HG03159 (cell line): ENCODE results near the gene ELOVL7.
"Not testable (repeated sequence)": the region's sequence is repeated elsewhere in the genome, so short reads cannot be mapped to it uniquely, and the experiment has no call there.

ENCODE experiments used
- ATAC-seq: cut with Tn5 transposase; IDR thresholded peaks from one replicate; pipeline ENCODE4 v1.9.1; 2021; ENCODE audit warnings: mild to moderate bottlenecking, moderate library complexity; ENCODE audit not compliant: unreplicated experiment

The ELOVL7 gene

GRCh38 chr5:60797482-60798153 lies 46.5 kb downstream of the ELOVL7 start:
- ATAC-seq: no peak

DNA sequence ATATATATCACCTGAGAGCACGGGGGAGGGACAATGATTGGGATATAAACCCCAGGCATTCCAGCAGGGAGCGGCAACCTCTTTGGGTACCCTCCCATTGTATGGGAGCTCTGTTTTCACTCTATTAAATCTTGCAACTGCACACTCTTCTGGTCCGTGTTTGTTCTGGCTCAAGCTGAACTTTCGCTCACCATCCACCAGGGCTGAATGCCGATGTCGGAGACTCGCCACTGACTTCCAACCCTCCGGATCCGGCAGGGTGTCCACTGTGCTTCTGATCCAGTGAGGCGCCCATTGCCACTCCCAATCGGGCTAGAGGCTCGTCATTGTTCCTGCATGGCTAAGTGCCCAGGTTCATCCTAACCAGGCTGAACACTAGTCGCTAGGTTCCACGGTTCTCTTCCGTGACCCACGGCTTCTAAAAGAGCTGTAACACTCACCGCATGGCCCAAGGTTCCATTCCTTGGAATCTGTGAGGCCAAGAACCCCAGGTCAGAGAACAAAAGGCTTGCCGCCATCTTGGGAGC lies 48.6 kb downstream of the ELOVL7 start:
- not testable (repeated sequence) for ATAC-seq

- no peak for ATAC-seq
Observed at GRCh38 chr5:60794691-60795090, 49.4 kb downstream of the ELOVL7 start.

- ATAC-seq: no peak
Observed at GRCh38 chr5:60792438-60792837, 51.6 kb downstream of the ELOVL7 start.

DNA sequence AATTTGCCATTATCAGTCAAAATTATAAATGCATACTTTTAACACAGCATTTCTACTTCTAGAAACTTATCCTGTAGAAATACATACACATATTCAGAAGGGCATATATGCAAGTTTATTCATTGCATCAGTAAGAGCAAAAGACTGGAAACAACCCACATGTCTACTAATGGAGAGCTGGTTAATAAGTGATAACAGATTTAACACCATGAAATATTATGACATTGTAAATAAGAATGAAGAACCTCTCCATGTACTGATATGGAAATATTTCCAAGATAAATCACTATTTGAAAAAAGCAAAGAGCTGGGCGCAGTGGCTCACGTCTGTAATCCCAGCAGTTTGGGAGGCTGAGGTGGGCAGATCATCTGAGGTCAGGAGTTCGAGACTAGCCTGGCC lies 54.5 kb downstream of the ELOVL7 start:
- no peak for ATAC-seq

GRCh38 chr5:60788863-60789513 lies 55.1 kb downstream of the ELOVL7 start:
- no peak for ATAC-seq

GRCh38 chr5:60779466-60779865 lies 64.6 kb downstream of the ELOVL7 start:
- no peak for ATAC-seq

GRCh38 chr5:60776343-60776742 lies 67.7 kb downstream of the ELOVL7 start:
- ATAC-seq: no peak

- no peak for ATAC-seq
Observed at GRCh38 chr5:60765019-60765709, 78.9 kb downstream of the ELOVL7 start.

GRCh38 chr5:60763061-60763460 lies 81.0 kb downstream of the ELOVL7 start:
- ATAC-seq: no peak

DNA sequence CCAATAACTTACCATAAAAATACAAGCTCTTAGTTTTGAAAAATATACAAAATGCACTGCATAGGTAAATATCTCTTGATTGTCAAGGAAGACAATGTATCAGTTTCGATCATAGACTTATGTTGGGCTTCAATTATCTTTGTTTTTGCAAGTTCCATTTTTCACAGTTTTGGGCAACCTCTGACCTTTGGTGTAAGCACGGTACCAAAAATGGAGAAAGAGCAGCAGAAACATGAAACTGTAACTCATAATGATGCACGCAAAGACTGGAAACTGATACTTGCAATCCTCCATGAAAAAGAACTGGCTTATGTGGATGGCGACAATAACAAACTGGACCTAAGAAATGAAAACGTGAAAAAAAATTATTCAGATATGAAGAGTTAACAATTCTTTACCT lies 89.6 kb downstream of the ELOVL7 start:
- ATAC-seq: no peak

DNA sequence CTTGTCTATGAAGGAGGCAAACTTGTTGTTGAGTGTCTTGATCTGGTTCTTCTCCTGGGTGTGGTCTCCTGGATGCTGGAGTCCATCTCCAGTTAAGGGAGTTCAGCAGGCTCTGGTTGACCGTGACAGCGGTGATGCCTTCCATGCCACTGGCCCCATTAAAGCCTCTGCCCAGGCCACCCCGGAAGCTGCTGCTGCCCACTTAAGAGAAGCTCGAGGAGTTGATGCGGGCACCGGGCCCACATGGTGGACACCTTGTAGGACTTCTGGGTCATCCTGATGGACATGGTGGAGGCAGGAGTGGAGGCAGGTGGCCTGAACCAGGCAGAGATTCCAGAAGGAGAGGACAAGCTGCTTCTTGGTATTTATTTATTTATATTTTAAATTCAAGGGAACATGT lies 99.4 kb downstream of the ELOVL7 start:
- ATAC-seq: no peak

DNA sequence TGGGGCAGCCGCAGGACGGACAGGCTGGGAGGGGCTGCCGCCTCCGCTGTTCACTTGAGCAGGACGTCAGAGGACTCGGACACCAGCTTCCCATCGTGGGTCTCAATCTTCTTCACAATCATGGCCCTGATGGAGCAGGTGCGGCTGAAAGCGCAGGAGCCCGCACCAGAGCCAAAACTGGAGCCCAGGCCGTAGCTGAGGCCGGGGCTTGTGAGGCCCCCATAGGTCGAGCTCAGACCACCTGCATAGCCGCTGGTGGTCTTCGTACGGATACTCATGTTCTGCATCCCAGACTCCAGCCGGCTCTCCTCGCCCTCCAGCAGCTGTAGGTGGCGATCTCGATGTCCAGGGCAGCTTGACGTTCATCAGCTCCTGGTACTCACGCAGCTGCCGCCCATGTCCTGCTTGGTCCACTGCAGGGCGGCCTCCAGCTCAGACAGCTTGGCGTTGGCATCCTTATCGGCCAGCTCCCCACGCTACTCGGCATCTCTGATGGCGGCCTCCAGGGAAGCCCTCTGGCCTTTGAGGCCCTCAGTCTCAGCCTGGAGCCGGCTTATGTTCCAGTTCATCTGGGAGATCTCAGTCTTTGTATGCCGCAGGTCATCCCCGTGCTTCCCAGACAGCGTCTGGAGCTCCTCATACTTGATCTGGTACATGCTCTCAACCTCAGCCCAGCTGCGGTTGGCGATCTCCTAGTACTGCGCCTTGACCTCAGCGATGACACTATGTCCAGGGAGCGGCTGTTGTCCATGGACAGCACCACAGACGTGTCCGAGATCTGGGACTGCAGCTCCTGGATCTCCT lies 100.4 kb downstream of the ELOVL7 start:
- no peak for ATAC-seq

DNA sequence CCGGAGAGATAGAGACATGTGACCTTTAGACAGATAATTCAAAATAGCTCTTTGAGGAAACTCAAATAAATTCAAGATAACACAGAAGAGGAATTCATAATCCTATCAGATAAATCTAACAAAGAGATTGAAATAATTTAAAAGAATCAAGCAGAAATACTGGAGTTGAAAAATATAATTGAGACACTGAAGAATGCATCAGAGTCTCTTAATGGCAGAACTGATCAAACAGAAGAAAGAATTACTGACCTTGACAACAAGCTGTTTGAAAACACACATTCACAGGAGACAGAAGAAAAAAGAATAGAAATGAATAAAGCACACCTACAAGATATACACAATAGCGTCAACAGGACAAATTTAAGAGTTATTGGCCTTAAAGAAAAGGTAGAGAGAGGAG lies 103.7 kb downstream of the ELOVL7 start:
- no peak for ATAC-seq

GRCh38 chr5:60738933-60739332 lies 105.1 kb downstream of the ELOVL7 start:
- ATAC-seq: no peak

GRCh38 chr5:60738461-60738860 lies 105.6 kb downstream of the ELOVL7 start:
- no peak for ATAC-seq

DNA sequence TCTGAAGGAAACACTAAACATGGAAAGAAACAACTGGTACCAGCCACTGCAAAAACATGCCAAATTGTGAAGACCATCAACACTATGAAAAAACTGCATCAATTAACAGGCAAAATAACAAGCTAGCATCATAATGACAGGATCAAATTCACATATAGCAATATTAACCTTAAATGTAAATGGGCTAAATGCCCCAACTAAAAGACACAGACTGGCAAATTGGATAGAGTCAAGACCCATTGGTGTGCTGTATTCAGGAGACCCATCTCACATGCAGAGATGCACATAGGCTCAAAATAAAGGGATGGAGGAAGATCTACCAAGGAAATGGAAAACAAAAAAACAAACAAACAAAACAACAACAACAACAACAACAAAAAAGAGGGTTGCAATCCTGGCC lies 113.2 kb downstream of the ELOVL7 start:
- not testable (repeated sequence) for ATAC-seq

- no peak for ATAC-seq
Observed at GRCh38 chr5:60727033-60727679, 116.9 kb downstream of the ELOVL7 start.

DNA sequence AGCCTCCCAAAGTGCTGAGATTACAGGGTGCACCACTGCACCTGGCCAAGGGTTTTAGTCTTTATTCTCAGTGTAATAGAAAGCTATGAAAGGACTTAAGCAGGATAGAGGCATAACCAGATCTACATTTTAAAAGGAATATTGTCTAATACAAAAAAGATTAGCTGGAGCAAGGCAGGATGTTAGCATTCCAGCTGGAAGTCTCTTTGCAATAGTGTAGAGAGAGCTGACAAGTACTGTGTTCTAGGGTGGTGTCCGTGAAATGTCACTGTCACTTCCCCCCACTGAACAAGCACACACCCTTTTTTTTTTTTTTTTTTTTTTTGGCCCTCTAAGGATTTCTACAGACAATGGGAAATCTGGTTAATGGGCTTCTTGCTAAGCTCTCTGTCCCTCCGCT lies 119.9 kb downstream of the ELOVL7 start:
- ATAC-seq: no peak

- ATAC-seq: no peak
Observed at GRCh38 chr5:60722416-60722815, 121.7 kb downstream of the ELOVL7 start.

DNA sequence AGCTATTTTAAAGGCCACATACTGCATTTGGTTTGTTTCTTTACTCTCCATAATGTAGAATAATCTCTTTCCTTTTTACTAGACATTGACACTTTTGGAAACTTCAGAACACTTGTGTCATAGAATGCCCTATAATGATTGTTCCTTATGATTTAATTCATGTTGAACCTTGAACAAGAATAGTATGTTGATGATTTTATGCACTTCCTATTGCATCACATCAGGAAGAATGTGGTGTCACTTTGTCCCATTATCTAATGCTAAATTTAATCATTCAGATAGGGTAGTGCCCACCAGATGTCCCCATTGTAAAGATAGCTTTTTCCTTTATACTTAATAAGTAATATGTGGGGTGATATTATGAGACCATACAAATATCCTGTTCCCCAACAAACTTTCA lies 124.7 kb downstream of the ELOVL7 start:
- ATAC-seq: no peak
